HG02759 (cell line): Measurements from ENCODE around the gene DUSP28.
"Not testable (repeated sequence)": the region's sequence is repeated elsewhere in the genome, so short reads cannot be mapped to it uniquely, and the experiment has no call there.

Experiments
- ATAC-seq: cut with Tn5 transposase; IDR thresholded peaks from one replicate; pipeline ENCODE4 v1.9.1; 2021; ENCODE audit warnings: mild to moderate bottlenecking, moderate library complexity; ENCODE audit not compliant: unreplicated experiment

DUSP28 gene

GRCh38 chr2:240558236-240558761 lies 1.9 kb upstream of the DUSP28 start:
- no peak for ATAC-seq

DNA sequence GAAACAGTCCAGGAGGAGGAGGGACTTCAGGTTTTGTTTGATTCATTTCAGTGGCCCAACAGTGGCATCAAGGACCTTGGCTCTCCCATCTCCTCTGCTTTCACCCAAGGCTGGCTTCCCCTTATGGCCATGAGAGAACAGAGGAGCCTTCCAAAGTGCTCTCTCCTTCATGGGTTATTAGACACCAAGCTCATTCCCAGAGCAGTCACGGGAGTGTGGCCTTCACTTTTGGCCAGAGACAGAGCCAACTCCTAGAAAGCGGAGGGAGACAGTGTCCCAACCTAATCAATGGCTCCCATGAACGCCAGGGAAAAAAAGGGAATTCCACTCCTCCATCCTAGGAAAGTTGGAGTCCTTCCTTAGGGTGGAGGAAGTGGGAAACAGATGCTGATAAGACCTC lies 871 bp upstream of the DUSP28 start:
- no peak for ATAC-seq

- peak; percentile 65 for ATAC-seq
Measured at GRCh38 chr2:240560480-240561324, 545 bp downstream of the DUSP28 start.

DNA sequence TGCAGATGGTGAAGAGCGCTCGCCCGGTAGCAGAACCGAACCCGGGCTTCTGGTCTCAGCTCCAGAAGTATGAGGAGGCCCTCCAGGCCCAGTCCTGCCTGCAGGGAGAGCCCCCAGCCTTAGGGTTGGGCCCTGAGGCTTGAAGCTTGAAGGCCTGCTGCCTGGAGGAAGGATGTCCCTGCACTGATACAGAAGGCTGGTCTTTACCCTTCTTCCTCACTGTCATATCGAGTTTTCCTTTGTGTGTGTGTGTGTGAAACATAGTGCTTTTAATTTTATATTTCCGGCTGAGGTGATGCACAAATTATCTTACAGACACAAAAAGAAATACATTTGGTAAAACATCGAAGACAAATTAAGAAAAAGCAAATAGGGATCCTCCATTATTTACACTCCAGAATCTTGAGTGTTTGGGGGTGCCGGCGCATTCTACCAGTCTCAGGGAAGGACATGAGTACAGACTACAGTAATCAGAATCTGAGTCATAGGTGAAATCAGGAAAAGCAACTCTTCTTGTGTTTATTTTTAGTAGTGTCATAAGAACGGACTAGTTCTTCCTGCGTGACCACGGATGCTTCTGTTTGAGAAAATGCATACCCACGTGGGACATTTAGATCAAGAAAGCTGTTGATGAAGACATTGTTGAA lies 1.3 kb downstream of the DUSP28 start:
- peak; percentile 1 for ATAC-seq

DNA sequence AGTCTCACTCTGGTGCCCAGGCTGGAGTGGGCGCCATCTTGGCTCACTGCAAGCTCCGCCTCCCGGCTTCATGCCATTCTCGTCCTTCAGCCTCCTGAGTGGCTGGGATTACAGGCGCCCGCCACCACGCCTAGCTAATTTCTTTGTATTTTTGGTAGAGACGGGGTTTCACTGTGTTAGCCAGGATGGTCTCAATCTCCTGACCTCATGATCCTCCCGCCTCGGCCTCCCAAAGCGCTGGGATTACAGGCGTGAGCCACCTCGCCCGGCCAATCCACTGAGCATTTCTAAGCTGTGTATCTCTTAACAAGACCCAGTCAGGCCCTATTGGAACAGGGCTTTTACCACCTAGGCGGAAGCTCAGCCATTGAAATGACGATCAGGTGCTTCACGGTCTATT lies 3.1 kb downstream of the DUSP28 start:
- not testable (repeated sequence) for ATAC-seq

- no peak for ATAC-seq
Measured at GRCh38 chr2:240563951-240564560, 3.9 kb downstream of the DUSP28 start.

- no peak for ATAC-seq
Measured at GRCh38 chr2:240564561-240565332, 4.6 kb downstream of the DUSP28 start.

GRCh38 chr2:240565333-240566202 lies 5.4 kb downstream of the DUSP28 start:
- ATAC-seq: peak; percentile 26

DNA sequence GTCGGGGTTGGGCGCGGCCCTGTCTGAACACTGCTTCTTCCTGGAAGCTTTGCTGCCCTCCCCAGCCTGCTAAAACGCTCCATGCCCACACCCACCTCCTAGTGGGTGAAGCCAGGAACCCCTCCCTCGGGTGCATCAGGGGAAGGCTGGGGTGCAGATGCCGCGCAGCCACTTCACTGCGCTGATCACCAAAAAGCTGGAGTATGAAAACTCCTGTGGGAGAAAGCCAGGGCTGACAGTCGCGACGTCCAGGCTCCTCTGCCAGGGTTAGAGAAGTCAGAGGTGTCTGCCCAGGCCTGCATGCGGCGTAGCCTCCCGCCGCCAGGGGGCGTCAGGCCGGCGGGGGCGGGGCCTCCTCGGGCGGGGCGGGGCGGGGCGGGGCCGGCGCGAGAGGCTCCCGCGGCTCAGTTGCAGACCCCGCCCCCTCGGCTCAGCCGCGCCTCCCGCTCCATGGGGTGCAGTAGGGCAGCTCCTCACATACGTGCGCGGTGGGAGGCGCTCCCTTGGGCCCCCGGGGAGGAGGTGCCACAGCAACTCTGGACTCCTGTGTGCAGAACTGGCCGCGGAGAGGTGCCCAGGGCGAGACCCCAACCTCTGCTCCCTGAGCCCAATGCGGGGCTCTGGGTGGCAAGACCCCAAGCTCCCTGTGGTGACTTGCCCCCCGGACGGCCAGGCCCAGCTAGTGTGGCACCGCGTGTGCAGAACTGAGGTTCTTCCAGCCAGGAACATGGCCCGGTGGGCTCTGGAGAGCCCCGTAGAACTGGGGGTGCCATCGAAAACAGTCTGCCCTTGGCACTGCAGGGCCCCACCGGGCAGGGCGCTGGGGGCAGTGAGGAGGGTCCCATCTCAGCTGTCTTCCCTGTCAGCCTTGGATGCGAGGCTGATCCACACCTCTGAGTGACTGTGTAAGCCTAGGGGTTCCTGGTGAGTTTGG lies 6.3 kb downstream of the DUSP28 start:
- ATAC-seq: peak; percentile 49

DNA sequence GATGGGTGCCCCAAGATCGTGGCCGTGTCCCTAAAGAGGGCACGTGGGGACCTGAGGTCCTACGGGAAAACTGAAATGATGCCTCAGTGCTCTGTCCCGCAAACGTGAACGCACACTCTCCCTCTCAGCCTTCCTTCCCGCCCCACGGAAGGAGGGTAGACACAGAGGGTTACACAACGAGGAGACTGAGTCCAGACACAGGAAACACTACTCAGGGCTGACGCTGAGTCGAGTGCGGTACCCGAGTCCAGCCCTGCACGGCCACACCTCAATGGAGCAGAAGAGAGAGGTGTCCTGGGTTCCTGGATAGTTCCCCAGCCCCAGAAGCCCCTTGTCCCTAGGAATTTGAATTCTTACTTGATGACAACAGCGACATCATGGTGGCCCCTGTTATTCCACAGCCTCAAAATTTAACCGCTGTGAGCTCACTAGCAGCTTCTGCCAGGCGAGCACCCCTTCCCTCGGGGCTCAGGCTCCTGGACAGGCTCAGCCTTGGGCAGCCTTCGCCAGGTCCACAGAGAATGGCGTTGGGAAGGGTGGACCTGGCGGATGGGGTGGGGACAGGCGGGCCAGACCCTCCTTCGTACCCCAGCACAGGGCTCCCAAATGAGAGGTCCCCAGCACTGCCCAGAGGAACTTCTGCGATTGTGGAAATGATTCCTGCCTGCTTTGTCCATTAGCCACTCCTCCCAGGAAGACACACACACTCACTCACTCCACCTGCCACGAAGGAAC lies 7.1 kb downstream of the DUSP28 start:
- no peak for ATAC-seq

GRCh38 chr2:240567872-240568677 lies 7.9 kb downstream of the DUSP28 start, which contains the start of gene RNPEPL1:
TSS of gene RNPEPL1 (plus strand) at chr2:240568484. CDS start at chr2:240568587, 103 bp downstream.
- ATAC-seq: peak; percentile 49

DNA sequence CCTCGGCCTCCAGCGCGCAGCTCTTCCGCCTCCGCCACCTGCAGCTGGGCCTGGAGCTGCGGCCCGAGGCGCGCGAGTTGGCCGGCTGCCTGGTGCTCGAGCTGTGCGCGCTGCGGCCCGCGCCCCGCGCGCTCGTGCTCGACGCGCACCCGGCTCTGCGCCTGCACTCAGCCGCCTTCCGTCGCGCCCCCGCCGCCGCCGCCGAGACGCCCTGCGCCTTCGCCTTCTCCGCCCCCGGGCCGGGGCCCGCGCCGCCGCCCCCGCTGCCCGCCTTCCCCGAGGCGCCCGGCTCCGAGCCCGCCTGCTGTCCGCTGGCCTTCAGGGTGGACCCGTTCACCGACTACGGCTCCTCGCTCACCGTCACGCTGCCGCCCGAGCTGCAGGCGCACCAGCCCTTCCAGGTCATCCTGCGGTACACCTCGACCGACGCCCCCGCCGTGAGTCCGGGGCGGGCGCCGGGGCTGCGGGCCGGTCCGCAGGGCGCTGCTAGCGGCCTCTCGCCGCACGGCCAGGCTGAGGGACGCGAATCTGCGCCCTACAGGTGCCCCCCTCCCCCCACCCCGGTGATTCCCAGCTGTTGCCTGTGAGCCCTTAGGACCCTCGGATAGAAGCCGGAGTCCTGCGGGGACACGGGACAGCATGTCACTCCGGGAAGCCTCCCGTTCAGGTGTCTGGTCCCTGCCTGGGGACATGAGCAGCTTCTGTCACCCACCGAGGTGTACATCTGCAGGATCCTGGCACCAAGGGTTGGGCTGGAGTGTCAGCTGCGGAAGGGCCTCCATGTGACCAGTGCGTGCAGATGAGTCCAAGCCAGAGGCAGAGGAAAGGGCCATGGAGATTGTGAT lies 8.7 kb downstream of the DUSP28 start:
- peak; percentile 32 for ATAC-seq

GRCh38 chr2:240569523-240569997 lies 9.4 kb downstream of the DUSP28 start:
- ATAC-seq: no peak

- no peak for ATAC-seq
Measured at GRCh38 chr2:240569998-240570530, 9.9 kb downstream of the DUSP28 start.

GRCh38 chr2:240570531-240571313 lies 10.6 kb downstream of the DUSP28 start:
- no peak for ATAC-seq
